RWPE2 (cell line): ENCODE measurements around the gene RABEPK.

Experiments
- ATAC-seq: fragments of 200-7000 bp; cut with Tn5 transposase; 3 replicates; pipeline ENCODE4 v1.9.1; 2021; ENCODE audit warnings: low read depth
- DNase-seq: peaks from one replicate; pipeline ENCODE4 v3.0.0-alpha.2; 2020; ENCODE audit warnings: low spot score
- H3K27ac ChIP-seq: fragments of 450-650 bp; 2 replicates; pipeline ENCODE4 v1.5.1; 2017; ENCODE audit warnings: mild to moderate bottlenecking; ENCODE audit not compliant: poor library complexity, severe bottlenecking
- H3K27me3 ChIP-seq: fragments of 250-450 bp; sonication (Bioruptor Pico); 2 replicates; pipeline ENCODE4 v1.5.1; 2021; ENCODE audit warnings: mild to moderate bottlenecking, moderate library complexity; ENCODE audit not compliant: insufficient read depth, poor library complexity, severe bottlenecking
- H3K36me3 ChIP-seq: fragments of 250-450 bp; sonication (Bioruptor Pico); 2 replicates; pipeline ENCODE4 v1.5.1; 2020; ENCODE audit warnings: low read depth, mild to moderate bottlenecking, moderate library complexity
- H3K4me1 ChIP-seq: fragments of 250-450 bp; sonication (Bioruptor Pico); 2 replicates; pipeline ENCODE4 v1.5.1; 2021; ENCODE audit warnings: mild to moderate bottlenecking, moderate library complexity; ENCODE audit not compliant: insufficient read depth, poor library complexity, severe bottlenecking
- H3K4me3 ChIP-seq: fragments of 250-450 bp; sonication (Bioruptor Pico); 2 replicates; pipeline ENCODE4 v1.5.1; 2021; ENCODE audit warnings: mild to moderate bottlenecking, moderate library complexity; ENCODE audit not compliant: severe bottlenecking
- H3K9me3 ChIP-seq: fragments of 250-450 bp; sonication (Bioruptor Pico); 2 replicates; pipeline ENCODE4 v1.5.1; 2021; ENCODE audit warnings: mild to moderate bottlenecking, moderate library complexity; ENCODE audit not compliant: severe bottlenecking
- TF ChIP-seq, protein P1 (sequence below): fragments of 450-650 bp; IDR thresholded peaks from one replicate; pipeline ENCODE4 v1.5.1; 2017; ENCODE audit warnings: mild to moderate bottlenecking, moderate library complexity; ENCODE audit not compliant: poor library complexity, severe bottlenecking

RABEPK gene

DNA sequence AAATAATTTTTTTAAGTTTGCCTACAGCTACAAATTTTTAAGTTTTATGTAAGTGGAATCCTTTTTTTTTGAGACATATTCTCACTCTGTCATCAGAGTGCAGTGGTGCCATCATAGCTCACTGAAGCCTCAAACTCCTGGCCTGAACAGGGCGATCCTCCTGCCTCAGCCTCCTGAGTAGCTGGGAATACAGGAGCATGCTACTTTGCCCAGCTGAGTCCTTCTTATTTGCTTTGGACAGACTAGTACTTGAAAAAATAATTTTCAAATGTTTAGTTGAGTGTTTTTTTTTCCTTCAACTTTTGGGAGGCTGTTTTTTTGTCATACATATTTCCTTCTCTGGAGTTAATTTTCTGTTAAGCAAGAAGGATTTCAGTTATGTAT is 68.7 kb downstream of the RABEPK start:
- ATAC-seq (no peak), DNase-seq (no peak)
- Histone ChIP-seq H3K4me1 (peaks cover 15% of the 10 kb centered on the region), H3K27me3 (no peaks in the 10 kb centered on the region), H3K9me3 (no peaks in the 10 kb centered on the region), H3K36me3 (peaks cover 41% of the 10 kb centered on the region), H3K4me3 (no peak overlapping the region), H3K27ac (no peak overlapping the region)
- TF ChIP-seq, protein P1, sequence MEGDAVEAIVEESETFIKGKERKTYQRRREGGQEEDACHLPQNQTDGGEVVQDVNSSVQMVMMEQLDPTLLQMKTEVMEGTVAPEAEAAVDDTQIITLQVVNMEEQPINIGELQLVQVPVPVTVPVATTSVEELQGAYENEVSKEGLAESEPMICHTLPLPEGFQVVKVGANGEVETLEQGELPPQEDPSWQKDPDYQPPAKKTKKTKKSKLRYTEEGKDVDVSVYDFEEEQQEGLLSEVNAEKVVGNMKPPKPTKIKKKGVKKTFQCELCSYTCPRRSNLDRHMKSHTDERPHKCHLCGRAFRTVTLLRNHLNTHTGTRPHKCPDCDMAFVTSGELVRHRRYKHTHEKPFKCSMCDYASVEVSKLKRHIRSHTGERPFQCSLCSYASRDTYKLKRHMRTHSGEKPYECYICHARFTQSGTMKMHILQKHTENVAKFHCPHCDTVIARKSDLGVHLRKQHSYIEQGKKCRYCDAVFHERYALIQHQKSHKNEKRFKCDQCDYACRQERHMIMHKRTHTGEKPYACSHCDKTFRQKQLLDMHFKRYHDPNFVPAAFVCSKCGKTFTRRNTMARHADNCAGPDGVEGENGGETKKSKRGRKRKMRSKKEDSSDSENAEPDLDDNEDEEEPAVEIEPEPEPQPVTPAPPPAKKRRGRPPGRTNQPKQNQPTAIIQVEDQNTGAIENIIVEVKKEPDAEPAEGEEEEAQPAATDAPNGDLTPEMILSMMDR, result no peak

DNA sequence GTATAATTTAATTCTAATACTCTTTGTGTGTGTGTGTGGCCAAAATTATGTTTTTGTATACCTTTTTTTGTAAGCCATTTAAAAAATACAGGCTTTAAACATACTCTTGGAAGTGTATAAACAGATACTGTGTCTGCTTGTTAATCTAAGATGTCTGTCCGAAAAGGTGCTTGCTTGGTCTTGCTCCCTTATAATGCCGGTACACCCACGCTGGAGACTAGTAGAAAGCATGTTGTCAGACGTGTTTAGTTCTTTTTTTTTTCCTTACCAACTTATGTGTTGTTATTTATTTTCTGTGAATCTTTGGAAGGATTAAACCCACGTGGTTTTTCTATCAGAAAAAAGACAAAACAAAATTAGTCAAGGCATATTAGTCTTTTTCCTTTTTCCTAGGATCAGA is 70.7 kb downstream of the RABEPK start:
- no peaks in the 10 kb centered on the region for H3K27me3 ChIP-seq
- peaks cover 15% of the 10 kb centered on the region for H3K4me1 ChIP-seq
- no peaks in the 10 kb centered on the region for H3K9me3 ChIP-seq
- peaks cover 37% of the 10 kb centered on the region for H3K36me3 ChIP-seq
- no peak overlapping the region for H3K4me3 ChIP-seq
- H3K27ac ChIP-seq, result no peak overlapping the region
- DNase-seq (no peak), ATAC-seq (no peak)
- TF ChIP-seq, protein P1, result no peak

DNA sequence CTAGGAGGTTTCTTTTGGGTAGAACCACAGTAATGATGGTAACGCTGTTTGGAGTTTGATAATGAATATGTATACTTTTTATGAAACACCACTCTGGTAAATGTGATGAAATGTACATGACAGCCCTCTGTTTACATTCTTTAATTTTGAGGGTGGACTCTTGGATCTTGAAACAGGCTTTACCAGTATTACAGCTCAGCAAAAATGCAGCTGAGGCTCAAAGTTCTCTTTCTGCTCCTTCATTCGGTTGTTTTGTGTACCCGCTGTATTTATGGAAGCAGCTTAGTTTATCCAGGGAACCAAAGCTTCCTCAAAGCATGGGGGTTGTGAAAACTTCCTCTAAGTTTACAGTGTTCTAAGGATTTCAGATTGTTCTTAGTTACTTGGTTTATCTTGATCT is 72.4 kb downstream of the RABEPK start:
- no peak overlapping the region for H3K27ac ChIP-seq
- H3K4me1 ChIP-seq, result peaks cover 15% of the 10 kb centered on the region

DNA sequence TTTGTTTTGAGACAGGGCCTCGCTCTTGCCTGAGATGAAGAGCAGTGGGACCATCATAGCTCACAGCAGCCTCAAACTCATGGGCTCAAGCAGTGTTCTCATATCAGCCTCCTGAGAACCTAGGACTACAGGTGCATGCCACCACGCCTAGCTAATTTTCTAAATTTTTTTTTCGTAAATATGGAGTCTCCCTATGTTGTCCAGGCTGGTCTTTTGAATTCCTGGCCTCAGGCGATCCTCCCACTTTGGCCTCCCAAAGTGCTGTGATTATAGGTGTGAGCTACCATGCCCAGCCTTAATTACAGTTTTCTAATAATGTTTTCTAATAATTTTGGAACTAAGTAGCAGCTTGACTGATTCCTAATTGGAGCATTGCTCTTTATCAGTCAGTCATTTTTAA is 76.4 kb downstream of the RABEPK start:
- Histone ChIP-seq H3K4me3 (no peak overlapping the region), H3K9me3 (no peaks in the 10 kb centered on the region), H3K27ac (no peak overlapping the region), H3K4me1 (peaks cover 6% of the 10 kb centered on the region), H3K36me3 (peaks cover 15% of the 10 kb centered on the region), H3K27me3 (no peaks in the 10 kb centered on the region)
- TF ChIP-seq, protein P1, result no peak
- DNase-seq, result no peak
- ATAC-seq, result no peak

More for the DNA sequence above, 72.4 kb downstream of the RABEPK start:
- Histone ChIP-seq H3K36me3 (peaks cover 28% of the 10 kb centered on the region), H3K27me3 (no peaks in the 10 kb centered on the region), H3K4me3 (no peak overlapping the region), H3K9me3 (no peaks in the 10 kb centered on the region)
- TF ChIP-seq, protein P1, result no peak
- ATAC-seq, result peak; percentile 33; the same call in 2 of the 3 replicates
- DNase-seq, result no peak

DNA sequence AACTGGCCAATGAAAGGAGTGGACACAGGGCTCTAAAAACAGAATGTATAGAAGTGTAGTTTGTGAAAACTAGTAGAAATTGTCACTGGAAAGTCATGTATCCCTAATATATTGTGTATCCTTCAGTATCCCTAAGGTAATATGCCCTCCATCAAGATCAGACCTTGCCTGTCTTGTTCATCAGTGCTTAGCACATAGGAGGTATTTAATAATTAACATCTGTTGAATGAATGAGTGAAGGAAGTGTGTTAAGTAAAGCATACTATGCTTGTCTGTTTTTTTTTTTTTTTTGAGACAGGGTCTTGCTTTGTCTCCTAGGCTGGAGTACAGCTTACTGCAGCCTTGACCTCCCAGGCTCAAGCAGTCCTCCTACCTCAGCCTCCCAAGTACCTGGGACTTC is 77.1 kb downstream of the RABEPK start:
- no peaks in the 10 kb centered on the region for H3K9me3 ChIP-seq
- TF ChIP-seq, protein P1, result no peak
- H3K27me3 ChIP-seq, result no peaks in the 10 kb centered on the region
- no peak for DNase-seq
- no peak for ATAC-seq
- peaks cover 2% of the 10 kb centered on the region for H3K4me1 ChIP-seq
- no peak overlapping the region for H3K27ac ChIP-seq
- H3K4me3 ChIP-seq, result no peak overlapping the region
- H3K36me3 ChIP-seq, result peaks cover 9% of the 10 kb centered on the region
